Tibial artery (tissue), 4 donors: ENCODE data around the gene SLC6A19.

Source experiments
- DNase-seq, 2 donors: peaks; one replicate each; pipeline ENCODE4 v3.0.0-alpha.2; 2019
- H3K27ac ChIP-seq, 2 donors: fragments of 200-600 bp; sonication (generic) in 1 of 2; 1 replicate in 1 of 2; 2 replicates in 1 of 2; pipeline ENCODE4 v1.5.1; 2018 to 2019; ENCODE audit warnings: mild to moderate bottlenecking in 1 of 2
- H3K27me3 ChIP-seq, 2 donors: fragments of 200-600 bp; sonication (generic) in 1 of 2; one replicate each; pipeline versions ENCODE4 v1.5.1 to v1.6.0; 2016 to 2019
- H3K36me3 ChIP-seq, 3 donors: fragments of 200-600 bp; sonication (generic) in 2 of 3; one replicate each; pipeline ENCODE4 v1.5.1; 2016 to 2019; ENCODE audit warnings: mild to moderate bottlenecking in 2 of 3
- H3K4me1 ChIP-seq, 4 donors: fragments of 200-600 bp; sonication (generic) in 2 of 4; 1 replicate in 3 of 4; 2 replicates in 1 of 4; pipeline ENCODE4 v1.5.1; 2016 to 2019
- H3K4me3 ChIP-seq, 2 donors: fragments of 200-600 bp; sonication (generic) in 1 of 2; 1 replicate in 1 of 2; 2 replicates in 1 of 2; pipeline ENCODE4 v1.5.1; 2018 to 2019; ENCODE audit warnings: mild to moderate bottlenecking in 2 of 2
- H3K9me3 ChIP-seq, 3 donors: fragments of 200-600 bp; sonication (generic) in 1 of 3; one replicate each; pipeline ENCODE4 v1.5.1; 2016 to 2019
- CTCF ChIP-seq, 2 experiments: fragments of 200-600 bp in 1 of 2; fragments of 450-650 bp in 1 of 2; IDR thresholded peaks; one replicate each; pipeline ENCODE4 v1.5.1; 2017 to 2019; ENCODE audit warnings: antibody characterized with exemption in 2 of 2, mild to moderate bottlenecking in 1 of 2, moderate library complexity in 1 of 2
- intact Hi-C: fragments of 100-400 bp; cut with DNase I; formaldehyde crosslinking; loops from one replicate; pipeline ENCODE4 v1.15.0; 2023; ENCODE audit warnings: low total_unique reads

The SLC6A19 gene

GRCh38 chr5:1215320-1216096 is 14.1 kb downstream of the SLC6A19 start:
- Histone ChIP-seq H3K27me3 (peaks cover 0 to 22% of the 10 kb centered on the region in 2 donors), H3K4me1 (no peaks in the 10 kb centered on the region), H3K4me3 (no peak overlapping the region), H3K9me3 (no peaks in the 10 kb centered on the region), H3K27ac (no peak overlapping the region), H3K36me3 (no peaks in the 10 kb centered on the region)
- intact Hi-C loops: loop anchor here (5.0 kb wide), 1 partner anchor 648 kb away; no protein-coding TSS in a partner anchor
- DNase-seq: no peak
- TF ChIP-seq CTCF (IDR thresholded peaks at IDR 0.05): no peak

- no peak overlapping the region for H3K27ac ChIP-seq
- H3K4me3 ChIP-seq: no peak overlapping the region
- no peak for TF ChIP-seq CTCF (IDR thresholded peaks at IDR 0.05)
- H3K36me3 ChIP-seq: no peaks in the 10 kb centered on the region
- no peaks in the 10 kb centered on the region for H3K4me1 ChIP-seq
- intact Hi-C loops: loop anchor here (5.0 kb wide), 1 partner anchor 649 kb away; no protein-coding TSS in a partner anchor
- H3K9me3 ChIP-seq: no peaks in the 10 kb centered on the region
- H3K27me3 ChIP-seq: peaks cover 0 to 18% of the 10 kb centered on the region in 2 donors
- no peak for DNase-seq
These were observed 15.0 kb downstream of the SLC6A19 start for GRCh38 chr5:1216211-1216917.

- Histone ChIP-seq H3K4me3 (no peak overlapping the region), H3K36me3 (no peaks in the 10 kb centered on the region), H3K4me1 (no peaks in the 10 kb centered on the region), H3K27me3 (peaks cover 0 to 18% of the 10 kb centered on the region in 2 donors), H3K9me3 (no peaks in the 10 kb centered on the region), H3K27ac (no peak overlapping the region)
- intact Hi-C loops: loop anchor here (5.0 kb wide), 1 partner anchor 650 kb away; no protein-coding TSS in a partner anchor
- no peak for TF ChIP-seq CTCF (IDR thresholded peaks at IDR 0.05)
- no peak for DNase-seq
These were observed 15.5 kb downstream of the SLC6A19 start for GRCh38 chr5:1216918-1217295.

- no peaks in the 10 kb centered on the region for H3K9me3 ChIP-seq
- intact Hi-C loops: loop anchor here (5.0 kb wide), 1 partner anchor 650 kb away; no protein-coding TSS in a partner anchor
- no peak for DNase-seq
- no peak overlapping the region for H3K27ac ChIP-seq
- no peaks in the 10 kb centered on the region for H3K36me3 ChIP-seq
- no peak for TF ChIP-seq CTCF (IDR thresholded peaks at IDR 0.05)
- peaks cover 0 to 18% of the 10 kb centered on the region in 2 donors for H3K27me3 ChIP-seq
- no peak overlapping the region for H3K4me3 ChIP-seq
- H3K4me1 ChIP-seq: no peaks in the 10 kb centered on the region
These were observed 16.3 kb downstream of the SLC6A19 start for GRCh38 chr5:1217596-1218206.

GRCh38 chr5:1218351-1219080 is 17.1 kb downstream of the SLC6A19 start:
- H3K9me3 ChIP-seq: no peaks in the 10 kb centered on the region
- H3K4me1 ChIP-seq: no peaks in the 10 kb centered on the region
- no peak for DNase-seq
- TF ChIP-seq CTCF (IDR thresholded peaks at IDR 0.05): no peak
- H3K4me3 ChIP-seq: no peak overlapping the region
- intact Hi-C loops: loop anchor here (5.0 kb wide), 1 partner anchor 651 kb away; no protein-coding TSS in a partner anchor
- H3K36me3 ChIP-seq: no peaks in the 10 kb centered on the region
- H3K27me3 ChIP-seq: peaks cover 0 to 17% of the 10 kb centered on the region in 2 donors
- no peak overlapping the region for H3K27ac ChIP-seq
